Esophagus squamous epithelium (tissue), 5 donors: Measurements from ENCODE around the gene SLIT1. TPM values are rescaled to one million over a fixed set of nuclear protein-coding genes. Genes with fewer than 3 reads are reported as not detected.
A peak's percentile ranks its signal among the peaks of the same experiment; 100 is the strongest.

Experiments used
- DNase-seq: peaks from one replicate; lab custom pipeline; 2025; lab: John Stamatoyannopoulos, UW
- H3K27ac ChIP-seq, 4 donors: fragments of 200-600 bp; sonication (generic); one replicate each; pipeline ENCODE4 v1.5.1; 2016 to 2019; ENCODE audit warnings: mild to moderate bottlenecking in 1 of 4
- H3K27me3 ChIP-seq, 4 donors: fragments of 200-600 bp; sonication (generic); 1 replicate in 3 of 4; 2 replicates in 1 of 4; pipeline versions ENCODE4 v1.5.1 to v1.6.0; 2017 to 2021; ENCODE audit warnings: antibody characterized with exemption in 1 of 4
- H3K36me3 ChIP-seq, 3 donors: fragments of 200-600 bp; sonication (generic); one replicate each; pipeline ENCODE4 v1.5.1; 2016 to 2019
- H3K4me1 ChIP-seq, 3 donors: fragments of 200-600 bp; sonication (generic); one replicate each; pipeline ENCODE4 v1.5.1; 2017 to 2019
- H3K4me3 ChIP-seq, 4 donors: fragments of 200-600 bp; sonication (generic); 1 replicate in 3 of 4; 2 replicates in 1 of 4; pipeline ENCODE4 v1.5.1; 2016 to 2019; ENCODE audit warnings: mild to moderate bottlenecking in 2 of 4, moderate library complexity in 1 of 4
- H3K9me3 ChIP-seq, 3 donors: fragments of 200-600 bp; sonication (generic); one replicate each; pipeline ENCODE4 v1.5.1; 2016 to 2019
- CTCF ChIP-seq, 6 experiments: fragments of 450-650 bp in 4 of 6; fragments of 200-600 bp in 2 of 6; sonication (generic) in 2 of 6; IDR thresholded peaks; one replicate each; pipeline ENCODE4 v1.5.1; 2016 to 2019; ENCODE audit warnings: antibody characterized with exemption in 6 of 6, mild to moderate bottlenecking in 4 of 6, moderate library complexity in 4 of 6
- POLR2A ChIP-seq, 4 donors: fragments of 450-650 bp; IDR thresholded peaks; one replicate each; pipeline ENCODE4 v1.6.1; 2017; ENCODE audit warnings: antibody characterized with exemption in 4 of 4, mild to moderate bottlenecking in 4 of 4, moderate library complexity in 3 of 4
- WGBS, 2 donors: methylation state at CpG; one replicate each; pipeline ENCODE4 v1.1.5; 2018; 5-methylcytosine and 5-hydroxymethylcytosine counted together
- intact Hi-C: fragments of 100-400 bp; cut with DNase I; formaldehyde crosslinking; loops from one replicate; pipeline ENCODE4 v1.15.0; 2022
- total RNA-seq, 4 donors: library from RNA; depleted of rRNA; stranded (reverse); fragments of >200 nt; gene quantifications; one replicate each; pipeline ENCODE4 v1.1.0, GENCODE V29; 2016
- donor health status: DM: yes; HTN: yes; CAD: no.

The SLIT1 gene
- total RNA-seq, 4 donors from 2014 or later: not detected

- H3K27ac ChIP-seq: no peak overlapping the region
- DNase-seq: no peak
- H3K4me3 ChIP-seq: no peak overlapping the region
- 79 to 81% methylated on average over 5 to 6 of the region's 6 CpGs for WGBS, 2 donors
- H3K27me3 ChIP-seq: no peaks in the 10 kb centered on the region
- no peak for TF ChIP-seq POLR2A (IDR thresholded peaks at IDR 0.05)
- no peak for TF ChIP-seq CTCF (IDR thresholded peaks at IDR 0.05)
- intact Hi-C loops: no loop called here
- H3K4me1 ChIP-seq: peaks cover 0 to 4% (median 0%) of the 10 kb centered on the region in 3 donors
- no peaks in the 10 kb centered on the region for H3K9me3 ChIP-seq
- no peaks in the 10 kb centered on the region for H3K36me3 ChIP-seq
Measured at GRCh38 chr10:96996275-96996965, 189.3 kb downstream of the SLIT1 start.

GRCh38 chr10:96995851-96996250 is 189.9 kb downstream of the SLIT1 start:
- 47 to 56% methylated on average over 3 to 4 of the region's 4 CpGs for WGBS, 2 donors
- Histone ChIP-seq H3K36me3 (no peaks in the 10 kb centered on the region), H3K27me3 (no peaks in the 10 kb centered on the region), H3K9me3 (no peaks in the 10 kb centered on the region), H3K4me1 (peaks cover 0 to 9% (median 0%) of the 10 kb centered on the region in 3 donors), H3K27ac (no peak overlapping the region), H3K4me3 (no peak overlapping the region)
- no peak for DNase-seq
- TF ChIP-seq CTCF (IDR thresholded peaks at IDR 0.05) (no peak), POLR2A (IDR thresholded peaks at IDR 0.05) (no peak)
- intact Hi-C loops: no loop called here

- H3K27ac ChIP-seq: no peak overlapping the region
- intact Hi-C loops: no loop called here
- peaks cover 0 to 26% (median 0%) of the 10 kb centered on the region in 3 donors for H3K4me1 ChIP-seq
- no peaks in the 10 kb centered on the region for H3K36me3 ChIP-seq
- WGBS, 2 donors: 59 to 75% methylated on average over 1 of the region's 1 CpG
- H3K9me3 ChIP-seq: no peaks in the 10 kb centered on the region
- no peaks in the 10 kb centered on the region for H3K27me3 ChIP-seq
- H3K4me3 ChIP-seq: no peak overlapping the region
- no peak for TF ChIP-seq POLR2A (IDR thresholded peaks at IDR 0.05)
- no peak for TF ChIP-seq CTCF (IDR thresholded peaks at IDR 0.05)
- DNase-seq: no peak
Measured at GRCh38 chr10:96992721-96993120, 193.0 kb downstream of the SLIT1 start.

GRCh38 chr10:96991313-96991841 is 194.4 kb downstream of the SLIT1 start:
- H3K4me3 ChIP-seq: no peak overlapping the region
- no peaks in the 10 kb centered on the region for H3K27me3 ChIP-seq
- peaks cover 0 to 39% (median 0%) of the 10 kb centered on the region in 3 donors for H3K4me1 ChIP-seq
- WGBS, 2 donors: 42 to 51% methylated on average over 6 to 7 of the region's 7 CpGs
- peak overlapping the region in 1 of 4 donors; percentile 3 for H3K27ac ChIP-seq
- TF ChIP-seq POLR2A (IDR thresholded peaks at IDR 0.05) (no peak), CTCF (IDR thresholded peaks at IDR 0.05) (no peak)
- no peaks in the 10 kb centered on the region for H3K9me3 ChIP-seq
- H3K36me3 ChIP-seq: no peaks in the 10 kb centered on the region
- DNase-seq: no peak
- intact Hi-C loops: no loop called here

- Histone ChIP-seq H3K27me3 (no peaks in the 10 kb centered on the region), H3K36me3 (no peaks in the 10 kb centered on the region), H3K9me3 (no peaks in the 10 kb centered on the region), H3K27ac (peak overlapping the region in 1 of 4 donors; percentile 59), H3K4me3 (no peak overlapping the region), H3K4me1 (peaks cover 0 to 43% (median 0%) of the 10 kb centered on the region in 3 donors)
- WGBS, 2 donors: 74 to 76% methylated on average over 4 of the region's 4 CpGs
- intact Hi-C loops: no loop called here
- no peak for DNase-seq
- TF ChIP-seq CTCF (IDR thresholded peaks at IDR 0.05) (no peak), POLR2A (IDR thresholded peaks at IDR 0.05) (no peak)
Measured at GRCh38 chr10:96988426-96988825, 197.3 kb downstream of the SLIT1 start.
